GM12801 (cell line): ENCODE data around the gene SUSD3.

ENCODE experiments used
- TF ChIP-seq, protein P1 (sequence below): IDR thresholded peaks from one replicate; pipeline ENCODE4 v1.5.1; 2011; ENCODE audit warnings: control low read depth; ENCODE audit not compliant: insufficient read length; ENCODE audit errors: extremely low read depth

Gene SUSD3

GRCh38 chr9:93086447-93087224, 28.1 kb downstream of the SUSD3 start:
- TF ChIP-seq, protein P1, sequence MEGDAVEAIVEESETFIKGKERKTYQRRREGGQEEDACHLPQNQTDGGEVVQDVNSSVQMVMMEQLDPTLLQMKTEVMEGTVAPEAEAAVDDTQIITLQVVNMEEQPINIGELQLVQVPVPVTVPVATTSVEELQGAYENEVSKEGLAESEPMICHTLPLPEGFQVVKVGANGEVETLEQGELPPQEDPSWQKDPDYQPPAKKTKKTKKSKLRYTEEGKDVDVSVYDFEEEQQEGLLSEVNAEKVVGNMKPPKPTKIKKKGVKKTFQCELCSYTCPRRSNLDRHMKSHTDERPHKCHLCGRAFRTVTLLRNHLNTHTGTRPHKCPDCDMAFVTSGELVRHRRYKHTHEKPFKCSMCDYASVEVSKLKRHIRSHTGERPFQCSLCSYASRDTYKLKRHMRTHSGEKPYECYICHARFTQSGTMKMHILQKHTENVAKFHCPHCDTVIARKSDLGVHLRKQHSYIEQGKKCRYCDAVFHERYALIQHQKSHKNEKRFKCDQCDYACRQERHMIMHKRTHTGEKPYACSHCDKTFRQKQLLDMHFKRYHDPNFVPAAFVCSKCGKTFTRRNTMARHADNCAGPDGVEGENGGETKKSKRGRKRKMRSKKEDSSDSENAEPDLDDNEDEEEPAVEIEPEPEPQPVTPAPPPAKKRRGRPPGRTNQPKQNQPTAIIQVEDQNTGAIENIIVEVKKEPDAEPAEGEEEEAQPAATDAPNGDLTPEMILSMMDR, result no peak

- TF ChIP-seq, protein P1, result no peak
Observed at GRCh38 chr9:93087971-93088655, 29.6 kb downstream of the SUSD3 start.

DNA sequence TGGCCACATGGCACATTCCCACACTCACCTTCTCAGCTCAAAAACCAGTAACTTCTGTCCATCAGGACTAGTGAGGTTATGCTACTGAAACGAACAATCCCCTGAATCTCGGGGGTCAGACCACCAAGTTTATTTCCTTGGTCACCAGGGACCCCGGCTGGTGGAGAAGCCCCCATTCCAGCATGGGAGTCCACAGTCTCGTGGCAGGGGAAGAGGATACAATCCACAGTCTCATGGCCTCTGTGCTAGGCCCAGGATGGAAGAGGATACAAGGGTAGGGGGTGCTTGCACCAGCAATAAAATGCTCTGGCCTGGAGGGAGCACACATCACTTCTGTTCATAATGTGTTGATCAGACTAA, 30.1 kb downstream of the SUSD3 start:
- TF ChIP-seq, protein P1, result no peak

DNA sequence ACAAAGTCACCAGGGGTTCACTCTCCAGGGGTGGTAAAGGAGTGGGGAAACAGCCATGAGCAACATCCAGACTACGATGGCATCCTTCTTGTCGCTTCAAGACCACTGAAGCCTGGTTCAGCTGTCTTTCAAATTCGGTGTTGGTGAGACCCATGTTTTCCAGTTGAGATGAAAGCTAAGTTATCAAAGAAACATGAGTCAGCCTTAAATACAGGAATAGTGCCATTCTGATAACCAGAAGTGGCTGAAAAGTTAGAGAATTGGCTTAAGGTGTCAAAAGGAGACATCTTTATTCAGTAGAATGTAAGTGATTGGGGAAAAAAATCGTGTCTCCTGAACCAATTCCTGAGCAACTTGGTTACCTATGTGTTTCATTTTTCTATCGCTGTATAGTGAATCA, 30.5 kb downstream of the SUSD3 start:
- TF ChIP-seq, protein P1, result no peak

DNA sequence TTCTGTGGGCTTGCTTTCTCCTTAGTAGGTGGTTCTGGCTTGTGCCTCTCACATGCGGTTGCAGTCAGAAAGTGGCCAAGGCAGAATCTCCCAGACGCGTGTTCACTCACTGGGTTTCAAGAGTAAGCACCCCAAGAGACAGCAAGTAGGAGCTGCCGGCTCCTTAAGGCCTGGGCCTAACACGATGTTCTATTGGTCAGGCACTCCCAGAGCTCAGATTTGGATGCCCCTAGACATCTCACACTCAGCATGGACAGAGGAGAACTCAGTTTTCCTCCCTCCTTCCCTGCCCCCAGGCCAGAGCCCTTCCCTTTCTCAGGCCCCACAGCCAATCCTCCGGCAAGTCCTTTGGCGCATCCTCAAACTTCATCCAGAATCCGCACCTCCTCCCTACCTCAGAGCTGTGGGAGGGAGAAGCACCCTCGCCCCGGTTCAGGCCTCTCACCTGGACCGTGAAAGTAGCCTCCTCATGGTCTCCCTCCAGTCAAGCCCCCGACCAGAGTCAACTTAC, 31.0 kb downstream of the SUSD3 start:
- TF ChIP-seq, protein P1, result no peak

DNA sequence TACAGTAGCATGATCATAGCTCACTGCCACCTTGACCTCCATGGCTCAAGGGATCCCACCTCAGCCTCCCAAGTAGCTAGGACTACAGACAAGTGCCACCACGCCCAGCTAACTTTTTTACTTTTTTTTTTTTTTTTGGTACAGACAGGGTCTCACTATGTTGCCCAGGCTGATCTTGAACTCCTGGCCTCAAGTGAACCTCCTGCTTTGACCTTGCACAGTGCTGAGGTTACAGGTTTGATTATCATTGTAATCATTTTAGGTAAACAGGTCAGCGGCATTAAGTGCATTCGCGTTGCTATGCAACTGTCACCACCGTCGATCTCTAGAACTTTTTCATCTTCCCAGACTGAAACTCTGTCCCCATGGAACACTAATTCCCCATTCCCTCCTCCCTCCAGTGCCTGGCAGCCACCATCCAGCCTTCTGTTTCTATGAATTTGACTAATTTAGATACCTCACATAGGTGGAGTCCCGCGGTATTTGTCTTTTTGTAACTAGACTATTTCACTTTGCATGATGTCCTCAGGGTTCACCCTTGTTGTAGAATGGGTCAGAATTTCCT, 31.7 kb downstream of the SUSD3 start:
- TF ChIP-seq, protein P1, result no peak

DNA sequence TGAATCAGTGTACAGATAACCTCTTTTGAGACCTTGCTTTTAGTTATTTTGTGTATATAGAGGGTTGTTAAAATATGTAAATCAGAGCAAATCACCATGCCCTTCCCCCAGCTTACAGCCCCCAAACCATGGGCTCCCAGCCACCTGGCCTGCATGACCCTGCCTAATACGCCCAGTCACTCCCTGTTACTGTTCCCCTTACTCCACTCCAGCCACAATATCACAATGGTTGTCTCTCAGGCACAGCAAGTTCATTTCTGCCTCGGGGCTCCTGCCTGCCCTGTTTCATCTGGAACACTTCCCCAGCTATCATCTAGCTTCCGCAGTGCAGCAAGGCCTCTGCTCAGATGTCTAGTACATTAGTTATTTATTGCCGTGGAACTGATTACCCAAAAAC, 32.6 kb downstream of the SUSD3 start:
- TF ChIP-seq, protein P1, result no peak
